GM18951 (cell line): Measurements from ENCODE around the gene PRKCH.
"Not testable (repeated sequence)": the region's sequence is repeated elsewhere in the genome, so short reads cannot be mapped to it uniquely, and the experiment has no call there.

Experiments
- POLR2A ChIP-seq: IDR thresholded peaks from 4 replicates; pipeline ENCODE4 v1.6.1; 2011; ENCODE audit warnings: mild to moderate bottlenecking; ENCODE audit not compliant: insufficient read length, insufficient read depth; ENCODE audit errors: extremely low read depth
- in situ Hi-C: fragments of 300-500 bp; cut with MboI; formaldehyde crosslinking; loops from one replicate; pipeline ENCODE4 v1.12.0; 2022; ENCODE audit warnings: low sequenced_read_pairs, mixed read lengths, inconsistent platforms; ENCODE audit not compliant: unreplicated experiment

The PRKCH gene

GRCh38 chr14:61408498-61408897 lies 87.1 kb downstream of the PRKCH start:
- no peak for TF ChIP-seq POLR2A
- in situ Hi-C loops = no loop called here

GRCh38 chr14:61409782-61410181 lies 88.4 kb downstream of the PRKCH start:
- TF ChIP-seq POLR2A = no peak
- in situ Hi-C loops = no loop called here

- in situ Hi-C loops = not testable (repeated sequence)
Measured at GRCh38 chr14:61415934-61416333, 94.6 kb downstream of the PRKCH start.

- in situ Hi-C loops = no loop called here
- no peak for TF ChIP-seq POLR2A
Measured at GRCh38 chr14:61416591-61416990, 95.2 kb downstream of the PRKCH start.

- in situ Hi-C loops = no loop called here
- no peak for TF ChIP-seq POLR2A
Measured at GRCh38 chr14:61417141-61417540, 95.8 kb downstream of the PRKCH start.

GRCh38 chr14:61417883-61418455 lies 96.6 kb downstream of the PRKCH start:
- TF ChIP-seq POLR2A = no peak
- in situ Hi-C loops = no loop called here

GRCh38 chr14:61418746-61419145 lies 97.4 kb downstream of the PRKCH start:
- TF ChIP-seq POLR2A = no peak
- in situ Hi-C loops = no loop called here

GRCh38 chr14:61419201-61419600 lies 97.8 kb downstream of the PRKCH start:
- no peak for TF ChIP-seq POLR2A
- in situ Hi-C loops = no loop called here

- TF ChIP-seq POLR2A = no peak
- in situ Hi-C loops = no loop called here
Measured at GRCh38 chr14:61420326-61420725, 98.9 kb downstream of the PRKCH start.

GRCh38 chr14:61421212-61421923 lies 100.0 kb downstream of the PRKCH start:
- in situ Hi-C loops = no loop called here
- no peak for TF ChIP-seq POLR2A

GRCh38 chr14:61426048-61426447 lies 104.7 kb downstream of the PRKCH start:
- no peak for TF ChIP-seq POLR2A

GRCh38 chr14:61428261-61428660 lies 106.9 kb downstream of the PRKCH start:
- in situ Hi-C loops = no loop called here
- no peak for TF ChIP-seq POLR2A

More at GRCh38 chr14:61426048-61426447, 104.7 kb downstream of the PRKCH start:
- in situ Hi-C loops = no loop called here

- TF ChIP-seq POLR2A = no peak
- in situ Hi-C loops = no loop called here
Measured at GRCh38 chr14:61429316-61429715, 107.9 kb downstream of the PRKCH start.

- TF ChIP-seq POLR2A = no peak
- in situ Hi-C loops = no loop called here
Measured at GRCh38 chr14:61430066-61430757, 108.8 kb downstream of the PRKCH start.
